ENCODE measurements around the gene MARCKS.

Gene MARCKS

DNA sequence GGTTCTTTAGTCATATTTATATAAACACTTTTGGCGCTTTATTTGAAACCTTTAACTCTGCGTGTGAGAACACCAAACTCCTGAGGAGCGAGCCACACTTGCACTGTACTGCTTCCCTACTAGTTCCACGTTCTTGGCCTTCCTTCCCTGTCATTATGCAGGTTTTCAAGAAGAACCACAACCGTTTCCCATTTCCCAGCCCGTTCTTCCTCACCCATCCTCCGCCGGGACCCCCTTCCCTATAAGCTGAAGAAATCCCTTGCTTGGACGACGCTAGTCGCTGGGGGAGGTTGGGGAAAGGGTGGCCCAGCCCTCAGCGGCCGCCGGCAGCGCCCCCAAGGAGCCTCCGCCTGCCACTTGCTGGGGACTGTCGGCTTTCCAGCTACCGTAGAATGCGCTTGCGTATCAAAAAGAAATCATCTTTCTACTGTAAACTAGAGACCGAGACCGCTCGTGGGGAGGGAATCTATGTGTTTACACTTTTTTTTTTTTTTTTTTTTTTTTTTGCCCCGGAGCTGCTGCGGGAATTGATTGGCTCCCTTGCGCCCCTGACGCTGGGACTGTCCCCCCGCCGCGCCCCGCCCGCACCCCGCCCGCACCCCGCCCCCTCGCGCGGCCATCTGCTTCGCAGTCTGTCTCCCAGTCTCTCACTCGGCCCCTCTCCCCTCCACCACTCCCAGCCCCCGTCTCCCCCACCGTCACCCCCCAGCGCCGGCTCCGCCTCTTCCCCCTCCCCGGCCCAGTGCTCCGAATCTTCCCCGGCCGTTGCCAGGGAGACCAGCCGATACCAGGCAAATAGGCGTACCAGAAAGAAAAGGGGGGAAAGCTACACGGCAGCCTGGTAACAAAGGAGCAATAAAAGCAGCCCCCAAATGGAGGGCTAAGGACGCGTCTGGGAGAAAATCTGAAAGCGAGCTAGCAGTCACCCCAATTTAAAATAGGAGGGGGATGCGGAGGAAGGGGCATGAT is 2.3 kb upstream of the MARCKS start:
- peak; percentile 16 for DNase-seq

DNA sequence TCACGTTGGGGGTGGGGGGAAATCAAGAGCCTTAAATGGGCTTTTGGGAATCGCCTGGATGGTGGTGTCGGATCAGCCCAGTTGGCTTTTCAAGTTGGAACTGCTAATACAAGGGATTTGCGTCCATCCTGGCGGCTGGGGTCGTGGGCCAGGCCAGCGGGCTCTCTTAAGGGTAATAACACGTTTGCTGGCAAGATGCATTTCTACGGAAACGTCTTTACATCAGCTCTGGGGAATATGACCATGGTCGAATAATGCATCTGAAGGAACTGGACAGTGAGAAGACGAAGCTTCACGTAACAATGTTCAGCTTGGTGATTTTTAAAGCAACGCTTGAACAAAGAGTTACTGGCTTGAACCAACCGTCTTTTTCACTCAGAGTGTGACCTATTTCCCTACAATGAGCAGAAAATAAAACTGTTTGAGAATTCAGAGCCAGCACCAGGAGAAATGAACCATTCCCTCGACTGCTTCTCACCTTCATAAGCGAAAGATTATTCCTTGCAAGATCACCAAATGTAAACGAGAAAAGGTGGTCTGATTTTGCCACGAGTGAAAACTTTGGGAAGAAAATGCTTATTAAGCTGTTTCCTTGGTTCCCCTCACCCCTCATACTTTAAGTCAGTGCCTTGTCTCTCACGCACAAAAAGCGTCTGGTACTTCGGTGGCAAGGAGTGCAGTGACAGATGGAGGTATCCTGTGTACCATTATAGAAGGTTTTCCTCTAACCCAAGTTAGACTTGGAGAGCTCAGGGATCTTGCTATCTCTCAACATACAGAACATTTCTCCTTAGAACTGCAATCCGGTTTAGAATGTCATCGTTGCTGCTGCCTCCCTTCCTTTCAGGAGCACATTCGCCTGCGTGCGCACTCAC is 1.4 kb upstream of the MARCKS start:
- no peak for DNase-seq

DNA sequence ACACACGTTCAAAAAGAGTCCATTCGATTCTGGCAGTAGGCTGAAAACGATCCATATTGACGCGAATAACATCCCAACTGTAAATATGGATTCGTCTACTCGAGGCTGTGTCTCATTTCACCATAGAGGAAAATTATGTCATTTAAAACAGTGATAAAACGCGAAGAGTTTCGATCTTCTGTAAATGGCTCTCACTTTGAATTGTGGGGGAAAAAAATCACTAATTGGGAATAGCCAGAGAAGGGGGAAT is 845 bp upstream of the MARCKS start:
- no peak for DNase-seq

DNA sequence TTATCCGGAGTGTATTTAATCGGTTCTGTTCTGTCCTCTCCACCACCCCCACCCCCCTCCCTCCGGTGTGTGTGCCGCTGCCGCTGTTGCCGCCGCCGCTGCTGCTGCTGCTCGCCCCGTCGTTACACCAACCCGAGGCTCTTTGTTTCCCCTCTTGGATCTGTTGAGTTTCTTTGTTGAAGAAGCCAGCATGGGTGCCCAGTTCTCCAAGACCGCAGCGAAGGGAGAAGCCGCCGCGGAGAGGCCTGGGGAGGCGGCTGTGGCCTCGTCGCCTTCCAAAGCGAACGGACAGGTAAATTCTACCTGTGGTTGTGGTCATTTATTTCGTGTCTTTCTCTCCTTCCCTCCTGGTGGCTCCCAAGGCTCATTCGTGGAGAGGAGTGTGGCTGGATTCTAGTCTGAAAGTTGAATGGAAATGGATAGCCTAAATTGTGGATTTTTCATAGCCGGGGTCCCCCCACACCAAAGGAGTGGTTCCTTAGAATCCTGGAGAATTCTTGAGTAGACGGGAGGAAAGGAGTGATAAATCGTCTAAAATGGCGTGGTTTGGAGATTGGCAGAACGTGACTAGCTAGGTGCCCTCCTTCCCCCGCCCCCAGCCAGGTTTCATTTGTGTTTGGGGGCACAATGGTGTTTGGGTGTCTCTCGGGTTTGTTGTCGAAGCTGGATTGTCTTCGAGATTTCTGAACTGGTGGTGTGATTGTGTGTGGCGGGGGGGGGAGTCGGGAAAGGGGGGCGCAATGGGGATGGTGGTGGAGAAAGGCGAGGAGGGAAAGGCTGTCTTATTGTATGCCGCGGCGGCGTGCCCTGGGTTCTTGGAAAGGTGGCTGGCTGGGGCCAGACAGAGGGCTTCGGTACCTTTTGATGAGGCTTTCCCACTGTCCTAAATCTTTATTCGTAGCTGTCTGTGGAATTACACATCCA is 673 bp downstream of the MARCKS start:
- DNase-seq = no peak

DNA sequence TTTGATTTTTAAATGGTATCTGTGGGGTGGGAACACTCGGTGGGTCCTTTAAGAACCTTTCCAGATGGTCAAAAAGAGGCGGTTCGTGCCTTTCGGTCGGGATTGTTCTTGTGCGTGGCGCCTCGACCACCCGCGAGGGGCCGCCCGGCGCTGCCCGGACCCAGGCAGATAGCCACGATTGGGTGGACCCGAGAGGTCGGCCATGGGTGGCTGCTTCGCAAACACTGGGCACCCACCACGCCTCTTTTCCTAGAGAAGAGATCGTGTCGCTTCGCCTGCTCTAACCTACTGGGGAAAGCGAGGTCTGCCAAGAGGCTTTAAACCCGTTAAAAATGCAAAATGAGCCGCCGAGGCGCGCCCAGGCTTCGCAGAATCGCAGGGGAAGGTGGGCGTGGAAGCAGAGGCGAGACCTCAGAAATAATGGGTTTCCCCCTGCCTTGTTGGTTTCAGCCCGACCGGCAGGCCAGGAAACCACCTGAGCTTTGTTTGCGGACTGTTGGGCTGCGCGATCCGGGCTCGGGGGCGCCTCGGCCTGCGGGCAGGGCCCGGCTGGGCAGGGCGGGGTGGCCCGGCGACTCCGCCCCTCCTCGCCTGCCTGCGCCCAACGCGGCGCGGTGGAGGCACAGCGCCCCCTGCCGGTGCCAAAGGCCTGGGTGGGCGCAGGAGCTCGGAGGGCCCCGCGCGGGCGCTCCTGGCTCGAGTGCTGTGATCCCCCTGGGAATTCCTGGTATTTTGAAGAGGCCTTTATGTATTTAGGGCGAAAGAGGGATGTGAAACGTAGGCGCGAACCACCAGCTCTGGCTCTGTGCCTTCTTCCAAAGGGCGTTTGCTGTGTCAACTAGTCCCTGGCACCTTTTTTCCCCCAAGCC is 1.6 kb downstream of the MARCKS start:
- no peak for DNase-seq

DNA sequence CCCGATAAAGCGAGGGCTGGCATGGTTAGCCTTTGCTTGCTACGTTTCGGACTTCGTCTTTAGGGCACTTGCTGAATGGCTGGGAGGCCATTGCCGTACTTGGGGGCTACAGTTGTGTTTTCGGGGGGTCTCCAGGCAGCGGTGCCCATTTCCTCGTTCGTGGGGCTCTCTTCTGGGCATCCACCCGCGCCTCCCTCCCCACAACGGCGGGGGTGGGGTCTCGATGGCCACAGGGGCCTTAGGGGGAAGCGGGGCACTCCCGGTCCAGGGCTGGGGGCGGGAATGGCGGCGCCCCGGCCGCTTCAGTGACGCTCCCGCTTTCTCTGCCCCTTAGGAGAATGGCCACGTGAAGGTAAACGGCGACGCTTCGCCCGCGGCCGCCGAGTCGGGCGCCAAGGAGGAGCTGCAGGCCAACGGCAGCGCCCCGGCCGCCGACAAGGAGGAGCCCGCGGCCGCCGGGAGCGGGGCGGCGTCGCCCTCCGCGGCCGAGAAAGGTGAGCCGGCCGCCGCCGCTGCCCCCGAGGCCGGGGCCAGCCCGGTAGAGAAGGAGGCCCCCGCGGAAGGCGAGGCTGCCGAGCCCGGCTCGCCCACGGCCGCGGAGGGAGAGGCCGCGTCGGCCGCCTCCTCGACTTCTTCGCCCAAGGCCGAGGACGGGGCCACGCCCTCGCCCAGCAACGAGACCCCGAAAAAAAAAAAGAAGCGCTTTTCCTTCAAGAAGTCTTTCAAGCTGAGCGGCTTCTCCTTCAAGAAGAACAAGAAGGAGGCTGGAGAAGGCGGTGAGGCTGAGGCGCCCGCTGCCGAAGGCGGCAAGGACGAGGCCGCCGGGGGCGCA is 2.4 kb downstream of the MARCKS start:
- no peak for DNase-seq

DNA sequence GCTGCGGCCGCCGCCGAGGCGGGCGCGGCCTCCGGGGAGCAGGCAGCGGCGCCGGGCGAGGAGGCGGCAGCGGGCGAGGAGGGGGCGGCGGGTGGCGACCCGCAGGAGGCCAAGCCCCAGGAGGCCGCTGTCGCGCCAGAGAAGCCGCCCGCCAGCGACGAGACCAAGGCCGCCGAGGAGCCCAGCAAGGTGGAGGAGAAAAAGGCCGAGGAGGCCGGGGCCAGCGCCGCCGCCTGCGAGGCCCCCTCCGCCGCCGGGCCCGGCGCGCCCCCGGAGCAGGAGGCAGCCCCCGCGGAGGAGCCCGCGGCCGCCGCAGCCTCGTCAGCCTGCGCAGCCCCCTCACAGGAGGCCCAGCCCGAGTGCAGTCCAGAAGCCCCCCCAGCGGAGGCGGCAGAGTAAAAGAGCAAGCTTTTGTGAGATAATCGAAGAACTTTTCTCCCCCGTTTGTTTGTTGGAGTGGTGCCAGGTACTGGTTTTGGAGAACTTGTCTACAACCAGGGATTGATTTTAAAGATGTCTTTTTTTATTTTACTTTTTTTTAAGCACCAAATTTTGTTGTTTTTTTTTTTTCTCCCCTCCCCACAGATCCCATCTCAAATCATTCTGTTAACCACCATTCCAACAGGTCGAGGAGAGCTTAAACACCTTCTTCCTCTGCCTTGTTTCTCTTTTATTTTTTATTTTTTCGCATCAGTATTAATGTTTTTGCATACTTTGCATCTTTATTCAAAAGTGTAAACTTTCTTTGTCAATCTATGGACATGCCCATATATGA is 3.2 kb downstream of the MARCKS start:
- DNase-seq = no peak

DNA sequence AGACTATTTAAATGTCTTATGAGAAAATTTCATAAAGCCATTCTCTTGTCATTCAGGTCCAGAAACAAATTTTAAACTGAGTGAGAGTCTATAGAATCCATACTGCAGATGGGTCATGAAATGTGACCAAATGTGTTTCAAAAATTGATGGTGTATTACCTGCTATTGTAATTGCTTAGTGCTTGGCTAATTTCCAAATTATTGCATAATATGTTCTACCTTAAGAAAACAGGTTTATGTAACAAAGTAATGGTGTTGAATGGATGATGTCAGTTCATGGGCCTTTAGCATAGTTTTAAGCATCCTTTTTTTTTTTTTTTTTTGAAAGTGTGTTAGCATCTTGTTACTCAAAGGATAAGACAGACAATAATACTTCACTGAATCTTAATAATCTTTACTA is 5.0 kb downstream of the MARCKS start:
- no peak for DNase-seq

DNA sequence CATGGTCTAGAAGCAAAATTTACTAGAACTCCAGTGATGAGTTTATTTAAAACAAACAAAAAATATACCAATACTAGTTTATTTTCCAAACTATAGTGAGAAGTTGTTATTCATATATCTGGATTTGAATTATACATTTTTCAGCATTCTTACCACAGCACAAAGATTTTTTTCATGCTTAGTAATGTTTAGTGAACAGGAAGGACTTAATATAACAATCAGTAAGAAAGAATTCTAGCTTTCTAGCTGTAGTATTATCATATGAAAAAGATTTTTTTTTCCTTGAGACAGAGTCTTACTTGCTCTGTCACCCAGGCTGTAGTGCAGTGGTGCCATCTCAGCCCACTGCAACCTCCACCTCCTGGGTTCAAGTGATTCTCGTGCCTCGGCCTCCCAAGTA is 13.8 kb downstream of the MARCKS start:
- no peak for DNase-seq

DNA sequence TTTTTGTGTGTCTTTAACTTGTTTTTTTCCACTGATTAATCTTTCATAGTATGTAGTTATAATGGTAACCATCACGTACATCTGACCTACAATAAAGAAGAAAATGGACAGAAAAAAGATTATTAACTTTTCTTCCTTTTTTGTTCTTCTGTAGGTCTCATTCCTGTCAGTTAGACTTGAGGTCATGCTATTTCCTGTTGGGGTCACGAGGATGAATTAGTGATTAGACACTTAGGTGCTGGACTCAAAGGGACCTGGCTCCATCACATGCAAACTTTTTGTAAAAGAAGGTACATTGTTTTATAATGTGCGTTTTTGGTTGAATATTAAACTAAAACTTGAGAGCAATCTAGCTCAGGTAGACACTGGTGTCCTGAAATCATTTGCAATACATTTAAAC is 14.8 kb downstream of the MARCKS start:
- DNase-seq = no peak

DNA sequence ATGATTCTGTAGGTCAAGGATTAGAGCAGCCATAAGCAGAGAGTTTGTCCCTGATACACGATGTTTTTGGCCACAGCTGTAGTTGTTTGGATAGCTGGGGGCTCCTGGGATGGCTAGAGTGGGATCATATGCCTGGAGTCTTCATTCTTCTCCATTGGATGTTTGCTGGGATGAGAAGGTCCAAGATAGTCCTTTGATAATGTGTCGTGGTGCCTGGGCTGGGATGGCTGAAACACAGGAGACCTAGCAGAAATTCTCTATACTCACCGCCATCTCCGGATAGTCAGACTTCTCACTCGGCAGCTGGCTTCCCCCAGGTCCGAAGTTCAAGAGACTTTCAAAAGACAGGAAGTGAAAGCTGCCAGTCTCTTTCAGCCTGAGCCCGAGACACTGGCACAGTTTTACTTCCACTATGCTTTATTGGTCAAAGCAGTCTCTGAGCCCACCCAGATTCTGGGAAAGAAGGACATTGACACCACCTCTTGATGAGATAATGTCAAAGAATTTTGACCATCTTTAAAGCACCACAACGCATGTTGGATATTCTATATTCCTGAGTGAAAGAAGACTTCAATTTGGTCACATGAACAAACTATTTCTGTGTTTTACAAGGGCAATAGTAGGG is 16.0 kb downstream of the MARCKS start:
- no peak for DNase-seq

DNA sequence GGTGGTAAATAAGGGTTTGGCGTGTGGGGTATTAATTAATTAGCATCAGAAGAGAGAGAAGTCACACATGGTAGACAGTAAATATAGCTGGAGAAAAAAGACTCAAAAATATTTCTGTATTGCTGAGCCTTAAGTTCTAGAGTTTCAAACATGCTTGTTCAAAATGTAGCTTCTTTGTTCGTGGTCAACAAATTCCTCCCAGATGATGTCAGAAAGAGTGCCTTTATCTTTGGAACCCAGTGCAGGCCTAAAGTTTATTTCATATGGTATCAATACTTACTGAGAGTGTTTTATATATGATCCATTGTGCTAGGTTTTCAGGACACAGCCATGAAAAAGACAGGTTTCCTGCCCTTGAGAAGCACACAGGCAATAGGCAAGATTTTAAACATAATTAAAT is 18.3 kb downstream of the MARCKS start:
- no peak for DNase-seq

DNA sequence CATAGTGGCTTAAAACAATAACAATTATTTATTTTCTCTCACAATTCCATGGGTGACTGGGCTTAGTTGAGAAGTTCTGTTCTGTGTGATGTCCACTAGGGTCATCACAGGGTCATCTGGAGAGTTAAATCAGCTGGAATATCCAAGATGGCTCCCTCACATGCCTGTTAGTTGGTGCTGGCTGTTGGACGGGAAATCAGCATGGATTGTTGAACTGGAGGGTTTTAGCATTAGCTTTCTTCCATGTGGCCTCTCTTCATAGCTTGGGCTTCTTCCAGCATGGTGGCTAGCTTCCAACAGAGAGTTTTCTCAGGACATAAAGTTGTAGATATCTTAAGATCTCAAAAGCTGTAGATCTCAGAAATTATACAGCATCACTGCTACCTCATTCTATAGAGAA is 19.6 kb downstream of the MARCKS start:
- no peak for DNase-seq

DNA sequence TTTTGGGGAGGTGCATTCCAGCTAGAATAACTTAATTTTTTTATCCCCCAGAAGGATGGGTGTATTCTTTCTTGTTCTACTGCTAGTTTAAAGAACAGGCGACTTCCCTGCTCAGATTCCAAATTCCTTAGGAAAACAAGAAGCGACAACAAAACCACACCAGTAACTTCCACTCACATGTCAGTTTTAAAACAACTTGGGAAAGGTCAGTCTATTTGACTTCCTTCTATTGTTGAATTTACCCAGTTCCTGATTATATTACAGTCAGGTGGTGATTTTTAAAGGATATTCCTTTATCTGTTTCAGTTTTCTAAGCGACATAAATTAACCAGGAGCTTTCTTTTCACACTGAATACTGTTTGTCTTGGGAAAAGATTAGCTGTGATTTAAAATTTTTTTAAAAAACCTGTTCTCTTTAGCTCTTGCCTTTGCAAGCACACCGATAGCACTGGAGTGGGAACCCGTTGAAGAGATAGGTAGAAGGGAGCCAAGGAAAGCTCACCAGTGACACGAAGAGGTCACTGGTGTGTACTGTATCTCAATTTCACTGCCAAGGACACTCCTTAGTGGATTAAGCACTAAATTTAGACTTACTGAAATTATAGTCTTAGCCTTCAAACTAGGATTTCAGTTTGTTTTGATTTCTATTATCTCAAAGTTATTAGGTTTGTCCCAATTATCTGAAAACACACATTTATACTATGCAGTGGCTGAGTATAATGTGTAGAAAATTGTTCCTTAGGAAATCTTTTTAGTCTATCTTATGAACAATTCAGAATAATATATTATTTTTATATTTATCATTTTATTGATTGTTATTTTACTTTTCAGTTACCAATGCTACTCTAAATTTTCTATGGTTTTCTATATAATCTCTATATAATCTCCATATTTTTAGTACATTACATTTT is 22.3 kb downstream of the MARCKS start:
- peak; percentile 21 for DNase-seq

DNA sequence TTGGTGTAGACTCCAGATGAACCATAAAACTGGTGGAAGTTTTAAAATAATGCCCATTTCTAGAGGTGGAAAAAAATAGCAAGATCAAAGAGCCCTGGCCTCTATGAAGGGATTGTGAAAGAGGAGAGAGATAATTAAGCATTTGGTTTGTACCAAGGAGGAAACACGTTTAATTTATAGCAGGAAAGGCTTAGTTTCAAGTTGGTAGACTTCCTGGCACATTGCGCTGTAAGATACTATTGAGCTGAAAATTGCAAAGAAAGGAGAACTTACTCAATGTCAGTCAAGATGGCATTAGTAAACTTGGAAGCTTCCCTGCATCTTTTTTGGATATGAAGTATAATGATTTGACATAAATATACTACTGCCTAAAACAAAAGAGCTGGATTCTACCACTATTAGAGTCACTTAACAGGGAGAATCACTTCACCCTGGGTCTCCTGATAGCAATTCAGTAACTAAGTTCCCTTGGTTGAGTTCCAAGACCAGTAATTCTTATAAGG is 24.4 kb downstream of the MARCKS start:
- DNase-seq = no peak

DNA sequence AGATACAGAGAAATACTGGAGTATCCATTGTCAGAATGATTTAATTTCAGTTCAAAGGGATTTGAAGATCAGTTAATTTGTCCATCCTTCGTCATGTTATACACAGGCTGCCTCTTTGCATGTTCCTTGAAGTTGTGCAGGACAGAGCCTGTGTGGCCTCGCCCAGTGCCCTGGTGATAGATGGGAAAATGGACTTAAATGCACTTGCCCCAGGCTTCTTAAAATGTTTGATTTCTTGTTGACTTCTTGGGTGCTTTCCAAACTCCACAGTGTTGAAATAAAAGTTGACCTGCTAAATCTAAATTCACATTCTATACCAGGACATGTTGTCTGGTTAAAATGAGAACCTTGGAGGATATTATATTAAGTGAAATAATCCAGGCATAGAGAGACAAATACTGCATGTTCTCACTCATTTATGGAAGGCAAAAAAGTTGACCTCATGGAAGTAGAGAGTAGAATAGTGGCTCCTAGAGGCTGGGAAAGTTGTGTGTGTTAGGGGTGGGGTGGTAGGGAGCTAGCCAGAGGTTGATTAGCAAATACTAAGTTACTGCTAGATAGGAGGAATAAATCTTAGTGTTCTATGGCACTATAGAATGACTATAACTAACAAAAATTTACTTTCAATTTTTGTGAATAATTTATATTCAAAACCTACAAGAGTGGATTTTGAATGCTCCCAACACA is 25.3 kb downstream of the MARCKS start:
- no peak for DNase-seq

DNA sequence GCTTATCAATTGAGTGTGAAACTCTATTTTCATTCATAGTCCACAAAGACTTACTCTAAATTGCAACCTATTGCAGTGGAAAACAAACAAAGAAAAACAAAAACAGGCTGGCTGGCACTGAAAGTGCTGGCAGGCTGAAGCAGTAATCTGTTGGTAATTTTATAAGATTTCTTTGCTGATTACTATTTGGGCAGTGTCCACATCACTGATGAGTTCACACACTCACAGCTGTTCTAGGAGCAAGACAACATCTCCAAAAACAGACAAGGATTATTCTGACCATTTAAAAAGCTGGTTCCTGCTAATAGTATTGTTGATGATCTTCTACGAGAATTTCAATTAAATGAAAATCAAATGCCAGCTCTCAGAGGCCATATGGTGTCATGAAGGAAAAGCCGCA is 26.9 kb downstream of the MARCKS start:
- no peak for DNase-seq

DNA sequence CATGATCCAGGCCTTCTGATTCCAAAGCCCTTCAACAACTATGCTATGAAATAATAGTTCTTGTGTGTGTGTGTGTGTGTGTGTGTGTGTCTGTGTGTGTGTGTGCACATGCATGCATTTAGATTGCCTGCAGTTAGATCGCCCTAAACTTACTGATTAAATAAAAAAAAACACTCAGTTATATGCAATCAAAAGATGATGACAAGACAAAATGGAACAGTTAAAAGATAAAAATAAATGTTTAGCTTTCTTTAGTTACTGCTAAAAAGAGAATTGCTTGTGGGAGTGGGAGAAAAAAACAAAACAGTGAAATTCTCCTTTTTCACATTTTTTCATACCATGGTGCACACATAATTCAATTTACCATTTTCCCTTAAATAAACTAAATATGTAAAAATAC is 29.4 kb downstream of the MARCKS start:
- no peak for DNase-seq
